AG10803 (cell line): ENCODE results near the gene SPZ1.
"Not testable (repeated sequence)": the region's sequence is repeated elsewhere in the genome, so short reads cannot be mapped to it uniquely, and the experiment has no call there.

Experiments
- DNase-seq: peaks from one replicate; pipeline ENCODE4 v3.0.0; 2010; ENCODE audit warnings: low read depth
- H3K4me3 ChIP-seq: 2 replicates; pipeline ENCODE4 v1.5.1; 2011; ENCODE audit warnings: mild to moderate bottlenecking, low read length, control low read depth
- TF ChIP-seq, protein P1 (sequence below): conservative IDR thresholded peaks from 2 replicates; pipeline ENCODE4 v1.5.1; 2011; ENCODE audit warnings: mild to moderate bottlenecking, low read length, control low read depth, inconsistent platforms

The SPZ1 gene

DNA sequence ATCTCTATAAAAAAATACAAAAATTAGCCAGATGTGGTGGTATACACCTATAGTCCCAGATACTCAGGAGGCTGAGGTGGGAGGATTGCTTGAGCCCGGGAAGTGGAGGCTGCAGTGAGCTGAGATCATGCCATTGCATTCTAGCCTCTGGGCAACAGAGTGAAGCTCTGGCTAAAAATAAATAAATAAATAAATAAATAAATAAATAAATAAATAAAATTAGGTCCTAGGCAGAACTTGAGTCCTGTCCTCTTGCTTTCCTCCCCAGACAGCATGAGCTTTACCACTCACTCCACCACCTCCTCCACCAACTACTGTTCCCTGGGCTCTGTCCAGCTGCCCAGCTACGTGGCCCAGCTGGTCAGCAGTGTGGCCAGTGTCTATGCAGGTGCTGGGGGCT, 31.6 kb upstream of the SPZ1 start:
- TF ChIP-seq, protein P1, sequence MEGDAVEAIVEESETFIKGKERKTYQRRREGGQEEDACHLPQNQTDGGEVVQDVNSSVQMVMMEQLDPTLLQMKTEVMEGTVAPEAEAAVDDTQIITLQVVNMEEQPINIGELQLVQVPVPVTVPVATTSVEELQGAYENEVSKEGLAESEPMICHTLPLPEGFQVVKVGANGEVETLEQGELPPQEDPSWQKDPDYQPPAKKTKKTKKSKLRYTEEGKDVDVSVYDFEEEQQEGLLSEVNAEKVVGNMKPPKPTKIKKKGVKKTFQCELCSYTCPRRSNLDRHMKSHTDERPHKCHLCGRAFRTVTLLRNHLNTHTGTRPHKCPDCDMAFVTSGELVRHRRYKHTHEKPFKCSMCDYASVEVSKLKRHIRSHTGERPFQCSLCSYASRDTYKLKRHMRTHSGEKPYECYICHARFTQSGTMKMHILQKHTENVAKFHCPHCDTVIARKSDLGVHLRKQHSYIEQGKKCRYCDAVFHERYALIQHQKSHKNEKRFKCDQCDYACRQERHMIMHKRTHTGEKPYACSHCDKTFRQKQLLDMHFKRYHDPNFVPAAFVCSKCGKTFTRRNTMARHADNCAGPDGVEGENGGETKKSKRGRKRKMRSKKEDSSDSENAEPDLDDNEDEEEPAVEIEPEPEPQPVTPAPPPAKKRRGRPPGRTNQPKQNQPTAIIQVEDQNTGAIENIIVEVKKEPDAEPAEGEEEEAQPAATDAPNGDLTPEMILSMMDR, result no peak
- DNase-seq, result no peak
- H3K4me3 ChIP-seq, result no peak overlapping the region

DNA sequence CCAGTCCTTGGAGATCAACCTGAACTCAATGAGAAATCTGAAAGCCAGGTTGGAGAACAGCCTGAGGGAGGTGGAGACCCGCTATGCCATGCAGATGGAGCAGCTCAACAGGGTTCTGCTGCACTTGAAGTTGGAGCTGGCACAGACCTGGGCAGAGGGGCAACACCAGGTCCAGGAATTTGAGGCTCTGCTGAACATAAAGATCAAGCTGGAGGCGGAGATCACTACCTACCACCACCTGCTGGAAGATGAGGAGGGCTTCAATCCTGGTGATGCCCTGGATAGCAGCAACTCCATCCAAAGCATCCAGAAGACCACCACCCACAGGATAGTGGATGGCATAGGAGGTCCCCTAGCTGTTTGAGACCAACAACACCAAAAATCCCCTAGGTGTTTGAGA, 30.5 kb upstream of the SPZ1 start:
- TF ChIP-seq, protein P1, result no peak
- DNase-seq, result no peak
- no peak overlapping the region for H3K4me3 ChIP-seq

DNA sequence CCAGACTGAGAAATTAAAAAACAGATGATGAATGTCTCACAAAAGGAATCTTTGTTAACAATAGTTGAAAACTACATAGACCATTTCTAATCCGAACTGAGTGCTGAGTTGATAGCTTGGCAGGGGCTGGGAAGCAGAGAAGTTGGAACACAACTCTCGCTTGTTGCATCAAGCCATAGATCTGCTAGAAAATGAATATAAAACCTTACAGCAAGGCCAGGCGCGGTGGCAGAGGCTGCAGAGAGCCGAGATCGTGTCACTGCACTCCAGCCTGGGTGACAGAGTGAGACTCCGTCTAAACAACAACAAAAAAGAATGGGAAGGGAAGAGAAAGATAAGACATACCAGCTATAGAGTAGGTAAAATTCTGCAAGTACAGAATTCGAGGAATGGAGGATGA, 28.0 kb upstream of the SPZ1 start:
- no peak for DNase-seq
- no peak overlapping the region for H3K4me3 ChIP-seq
- TF ChIP-seq, protein P1, result no peak

DNA sequence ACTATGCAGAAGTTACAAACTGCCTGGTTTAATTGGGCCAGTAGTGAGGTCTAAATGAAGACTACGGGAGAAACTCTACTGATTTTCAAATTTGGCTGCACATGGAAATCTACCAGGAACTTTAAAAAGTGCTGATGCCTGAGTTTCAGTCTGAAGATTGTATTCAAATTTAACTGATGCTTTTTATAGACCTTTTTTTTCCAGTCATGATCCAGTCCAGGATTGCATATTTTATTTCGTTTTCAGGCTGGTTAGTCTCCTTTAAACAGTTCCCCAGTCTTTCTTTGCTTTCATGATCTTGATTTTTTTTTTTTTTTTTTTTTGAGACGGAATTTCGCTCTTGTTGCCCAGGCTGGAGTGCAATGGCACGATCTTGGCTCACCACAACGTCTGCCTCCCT, 23.7 kb upstream of the SPZ1 start:
- no peak for DNase-seq
- TF ChIP-seq, protein P1, result no peak
- H3K4me3 ChIP-seq, result no peak overlapping the region

DNA sequence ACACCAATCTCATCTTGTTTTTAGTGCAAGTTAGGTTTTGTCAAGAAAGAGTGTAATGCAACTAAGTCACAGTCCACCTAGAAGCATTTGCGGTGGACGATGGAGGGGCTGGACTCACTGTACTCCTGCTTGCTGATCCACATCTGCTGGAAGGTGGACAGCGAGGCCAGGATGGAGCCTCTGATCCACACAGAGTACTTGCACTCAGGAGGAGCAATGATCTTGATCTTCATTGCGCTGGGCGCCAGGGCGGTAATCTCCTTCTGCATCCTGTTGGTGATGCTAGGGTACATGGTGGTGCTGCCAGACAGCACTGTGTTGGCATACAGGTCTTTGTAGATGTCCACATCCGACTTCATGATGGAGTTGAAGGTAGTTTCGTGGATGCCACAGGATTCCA, 20.2 kb upstream of the SPZ1 start:
- H3K4me3 ChIP-seq, result no peak overlapping the region
- TF ChIP-seq, protein P1, result no peak
- DNase-seq, result no peak

DNA sequence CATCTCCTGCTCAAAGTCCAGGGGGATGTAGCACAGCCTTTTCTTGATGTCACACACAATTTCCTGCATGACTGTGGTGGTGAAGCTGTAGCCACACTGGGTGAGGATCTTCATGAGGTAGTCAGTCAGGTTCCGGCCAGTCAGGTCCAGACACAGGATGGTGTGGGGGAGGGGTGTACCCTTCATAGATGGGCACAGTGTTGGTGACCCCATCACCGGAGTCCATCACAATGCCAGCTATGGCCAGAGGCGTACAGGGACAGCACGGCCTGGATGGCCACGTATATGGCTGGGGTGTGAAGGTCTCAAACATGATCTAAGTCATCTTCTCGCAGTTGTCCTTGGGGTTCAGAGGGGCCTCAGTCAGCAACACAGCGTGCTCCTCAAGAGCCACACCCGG, 19.7 kb upstream of the SPZ1 start:
- no peak for DNase-seq
- TF ChIP-seq, protein P1, result no peak
- no peak overlapping the region for H3K4me3 ChIP-seq

DNA sequence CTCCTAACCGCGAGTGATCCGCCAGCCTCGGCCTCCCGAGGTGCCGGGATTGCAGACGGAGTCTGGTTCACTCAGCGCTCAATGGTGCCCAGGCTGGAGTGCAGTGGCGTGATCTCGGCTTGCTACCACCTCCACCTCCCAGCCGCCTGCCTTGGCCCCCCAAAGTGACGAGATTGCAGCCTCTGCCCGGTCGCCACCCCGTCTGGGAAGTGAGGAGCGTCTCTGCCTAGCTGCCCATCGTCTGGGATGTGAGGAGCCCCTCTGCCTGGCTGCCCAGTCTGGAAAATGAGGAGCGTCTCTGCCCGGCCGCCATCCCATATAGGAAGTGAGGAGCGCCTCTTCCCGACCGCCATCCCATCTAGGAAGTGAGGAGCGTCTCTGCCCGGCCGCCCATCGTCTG, 19.0 kb upstream of the SPZ1 start:
- H3K4me3 ChIP-seq, DNase-seq: not testable (repeated sequence)

DNA sequence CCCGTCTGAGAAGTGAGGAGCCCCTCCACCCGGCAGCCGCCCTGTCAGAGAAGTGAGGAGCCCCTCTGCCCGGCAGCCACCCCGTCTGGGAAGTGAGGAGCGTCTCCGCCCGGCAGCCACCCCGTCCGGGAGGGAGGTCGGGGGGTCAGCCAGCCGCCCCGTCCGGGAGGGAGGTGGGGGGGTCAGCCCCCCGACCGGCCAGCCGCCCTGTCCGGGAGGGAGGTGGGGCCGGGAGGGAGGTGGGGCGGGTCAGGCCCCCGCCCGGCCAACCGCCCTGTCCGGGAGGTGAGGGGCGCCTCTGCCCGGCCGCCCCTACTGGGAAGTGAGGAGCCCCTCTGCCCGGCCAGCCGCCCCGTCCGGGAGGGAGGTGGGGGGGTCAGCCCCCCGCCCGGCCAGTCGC, 18.5 kb upstream of the SPZ1 start:
- not testable (repeated sequence) for DNase-seq, H3K4me3 ChIP-seq

DNA sequence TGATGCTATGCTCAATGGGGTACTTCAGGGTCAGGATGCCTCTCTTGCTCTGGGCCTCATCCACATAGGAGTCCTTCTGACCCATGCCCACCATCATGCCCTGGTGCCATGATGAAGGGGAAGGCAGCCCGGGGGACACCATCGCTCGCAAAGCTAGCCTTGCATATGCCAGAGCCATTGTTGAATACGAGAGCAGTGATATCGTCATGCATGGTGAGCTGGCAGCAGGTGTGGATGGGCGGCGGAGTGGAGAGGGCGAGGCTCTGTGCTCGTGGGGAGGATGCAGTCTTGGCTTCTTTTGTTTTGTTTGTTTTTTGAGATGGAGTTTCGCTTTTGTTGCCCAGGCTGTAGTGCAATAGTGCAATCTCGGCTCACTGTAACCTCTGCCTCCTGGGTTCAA, 17.2 kb upstream of the SPZ1 start:
- TF ChIP-seq, protein P1, result no peak
- no peak for DNase-seq
- H3K4me3 ChIP-seq, result no peak overlapping the region
